Stomach (tissue), 4 donors: ENCODE measurements around the gene OGFOD1.

ENCODE experiments used
- EP300 ChIP-seq: sonication (generic); formaldehyde crosslinking; IDR thresholded peaks from one replicate; pipeline ENCODE4 v1.6.1; 2017; ENCODE audit warnings: antibody characterized with exemption
- TF ChIP-seq, protein P1 (sequence below), 7 experiments: fragments of 450-650 bp in 4 of 7; fragments of 200-600 bp in 3 of 7; sonication (generic) in 3 of 7; IDR thresholded peaks; one replicate each; pipeline ENCODE4 v1.5.1; 2016 to 2019; ENCODE audit warnings: antibody characterized with exemption in 7 of 7, control low read depth in 2 of 7, mild to moderate bottlenecking in 1 of 7

DNA sequence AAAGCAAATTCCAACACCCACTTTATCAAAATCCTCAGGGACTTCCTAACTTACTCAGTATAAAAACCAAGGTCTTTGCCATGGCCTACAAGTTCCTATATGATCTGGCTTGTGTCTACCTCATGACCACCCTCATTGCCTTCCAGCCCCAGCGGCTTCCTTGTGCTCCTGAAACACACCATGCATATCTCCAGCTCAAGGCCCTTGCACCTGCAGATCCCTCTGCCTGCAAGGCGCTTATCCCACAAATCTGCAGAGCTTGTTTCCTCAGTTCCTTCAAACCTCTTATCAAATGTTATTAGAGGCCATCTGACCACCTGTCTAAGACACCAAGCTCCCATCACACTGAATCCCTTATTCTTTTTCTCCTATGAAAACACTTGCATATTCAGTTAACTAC is 65.9 kb downstream of the OGFOD1 start:
- TF ChIP-seq, protein P1, sequence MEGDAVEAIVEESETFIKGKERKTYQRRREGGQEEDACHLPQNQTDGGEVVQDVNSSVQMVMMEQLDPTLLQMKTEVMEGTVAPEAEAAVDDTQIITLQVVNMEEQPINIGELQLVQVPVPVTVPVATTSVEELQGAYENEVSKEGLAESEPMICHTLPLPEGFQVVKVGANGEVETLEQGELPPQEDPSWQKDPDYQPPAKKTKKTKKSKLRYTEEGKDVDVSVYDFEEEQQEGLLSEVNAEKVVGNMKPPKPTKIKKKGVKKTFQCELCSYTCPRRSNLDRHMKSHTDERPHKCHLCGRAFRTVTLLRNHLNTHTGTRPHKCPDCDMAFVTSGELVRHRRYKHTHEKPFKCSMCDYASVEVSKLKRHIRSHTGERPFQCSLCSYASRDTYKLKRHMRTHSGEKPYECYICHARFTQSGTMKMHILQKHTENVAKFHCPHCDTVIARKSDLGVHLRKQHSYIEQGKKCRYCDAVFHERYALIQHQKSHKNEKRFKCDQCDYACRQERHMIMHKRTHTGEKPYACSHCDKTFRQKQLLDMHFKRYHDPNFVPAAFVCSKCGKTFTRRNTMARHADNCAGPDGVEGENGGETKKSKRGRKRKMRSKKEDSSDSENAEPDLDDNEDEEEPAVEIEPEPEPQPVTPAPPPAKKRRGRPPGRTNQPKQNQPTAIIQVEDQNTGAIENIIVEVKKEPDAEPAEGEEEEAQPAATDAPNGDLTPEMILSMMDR (IDR thresholded peaks at IDR 0.05), result no peak
- TF ChIP-seq EP300, result no peak
